Neural cell (in vitro differentiated cells): ENCODE measurements around the gene NOM1. TPM values are rescaled to one million over a fixed set of nuclear protein-coding genes. Genes with fewer than 3 reads are reported as not detected.
A peak's percentile ranks its signal among the peaks of the same experiment; 100 is the strongest.

ENCODE experiments used
- H2AFZ ChIP-seq: fragments of 200-600, 300-800 bp; sonication (generic), shearing (Covaris generic); 2 replicates; pipeline ENCODE4 v1.6.0; 2014; ENCODE audit warnings: low read depth, mild to moderate bottlenecking, antibody characterized with exemption, low read length, moderate library complexity
- H3F3A ChIP-seq: fragments of 200-600 bp; shearing (Covaris generic); 2 replicates; pipeline ENCODE4 v1.6.1; 2016; ENCODE audit warnings: mild to moderate bottlenecking, moderate library complexity, mixed read lengths, antibody characterized with exemption, low read length; ENCODE audit not compliant: insufficient read depth, poor library complexity, severe bottlenecking
- H3K27ac ChIP-seq: fragments of 200-600, 300-800 bp; sonication (generic), shearing (Covaris generic); 2 replicates; pipeline ENCODE4 v1.5.1; 2014; ENCODE audit warnings: mild to moderate bottlenecking, low read length, moderate library complexity
- H3K27me3 ChIP-seq: fragments of 300-800, 200-600 bp; sonication (generic), shearing (Covaris generic); 2 replicates; pipeline ENCODE4 v1.6.0; 2014; ENCODE audit warnings: mild to moderate bottlenecking, low read depth, low read length, moderate library complexity; ENCODE audit not compliant: insufficient read depth
- H3K36me3 ChIP-seq: fragments of 300-800, 200-600 bp; sonication (generic), shearing (Covaris generic); 2 replicates; pipeline ENCODE4 v1.5.1; 2014; ENCODE audit warnings: mild to moderate bottlenecking, antibody characterized with exemption, low read length, moderate library complexity; ENCODE audit not compliant: insufficient read depth
- H3K4me2 ChIP-seq: fragments of 300-800, 200-600 bp; sonication (generic), shearing (Covaris generic); 2 replicates; pipeline ENCODE4 v1.6.0; 2014; ENCODE audit warnings: mild to moderate bottlenecking, low read length
- H3K4me3 ChIP-seq: fragments of 300-800, 200-600 bp; sonication (generic), shearing (Covaris generic); 2 replicates; pipeline ENCODE4 v1.5.1; 2014; ENCODE audit warnings: mild to moderate bottlenecking, low read length, moderate library complexity
- H3K79me2 ChIP-seq: fragments of 200-600 bp; shearing (Covaris generic); replicated peaks from 2 replicates; pipeline ENCODE4 v1.6.0; 2014; ENCODE audit warnings: mild to moderate bottlenecking, low read length, moderate library complexity; ENCODE audit not compliant: insufficient read depth
- H3K9ac ChIP-seq: fragments of 300-800, 200-600 bp; sonication (generic), shearing (Covaris generic); 2 replicates; pipeline ENCODE4 v1.6.1; 2016; ENCODE audit warnings: mild to moderate bottlenecking, low read length, mixed read lengths
- H3K9me2 ChIP-seq: fragments of 200-600 bp; shearing (Covaris generic); 2 replicates; pipeline ENCODE4 v1.6.1; 2016; ENCODE audit warnings: mild to moderate bottlenecking, low read length, mixed read lengths; ENCODE audit not compliant: insufficient read depth
- H3K9me3 ChIP-seq: fragments of 200-600, 300-800 bp; sonication (generic), shearing (Covaris generic); 2 replicates; pipeline ENCODE4 v1.6.1; 2016; ENCODE audit warnings: mild to moderate bottlenecking, mixed run types, low read length, moderate library complexity, mixed read lengths
- H4K20me1 ChIP-seq: fragments of 200-600 bp; shearing (Covaris generic); 2 replicates; pipeline ENCODE4 v1.6.1; 2016; ENCODE audit warnings: mild to moderate bottlenecking, mixed run types; ENCODE audit not compliant: insufficient read depth
- CTCF ChIP-seq: fragments of 450-650 bp; IDR thresholded peaks from 2 replicates; pipeline ENCODE4 v1.5.1; 2014; ENCODE audit warnings: antibody characterized with exemption, mild to moderate bottlenecking, moderate library complexity; ENCODE audit not compliant: poor library complexity, severe bottlenecking
- EP300 ChIP-seq: fragments of 450-650 bp; conservative IDR thresholded peaks from 2 replicates; pipeline ENCODE4 v1.6.1; 2014; ENCODE audit warnings: antibody characterized with exemption, mild to moderate bottlenecking, moderate library complexity; ENCODE audit not compliant: poor library complexity, severe bottlenecking
- EZH2 ChIP-seq: fragments of 200-600, 300-800 bp; shearing (Covaris generic), sonication (generic); IDR thresholded peaks from 2 replicates; pipeline ENCODE4 v1.6.1; 2014; ENCODE audit warnings: antibody characterized with exemption, low read length, borderline replicate concordance, mild to moderate bottlenecking; ENCODE audit not compliant: insufficient read depth, poor library complexity, severe bottlenecking
- MXI1 ChIP-seq: fragments of 450-650 bp; conservative IDR thresholded peaks from 2 replicates; pipeline ENCODE4 v1.6.1; 2014; ENCODE audit warnings: antibody characterized with exemption, mild to moderate bottlenecking; ENCODE audit not compliant: poor library complexity, severe bottlenecking
- POLR2AphosphoS5 ChIP-seq: IDR thresholded peaks from 2 replicates; pipeline ENCODE4 v1.6.1; 2012
- RAD21 ChIP-seq: fragments of 450-650 bp; conservative IDR thresholded peaks from 2 replicates; pipeline ENCODE4 v1.6.1; 2014; ENCODE audit warnings: antibody characterized with exemption, mild to moderate bottlenecking, moderate library complexity
- REST ChIP-seq: IDR thresholded peaks from 2 replicates; pipeline ENCODE4 v1.6.1; 2012; ENCODE audit warnings: borderline replicate concordance
- SMC3 ChIP-seq: fragments of 450-650 bp; conservative IDR thresholded peaks from 2 replicates; pipeline ENCODE4 v1.6.1; 2014; ENCODE audit warnings: antibody characterized with exemption, mild to moderate bottlenecking, moderate library complexity; ENCODE audit not compliant: poor library complexity
- TAF1 ChIP-seq: IDR thresholded peaks from 2 replicates; pipeline ENCODE4 v1.6.1; 2012; ENCODE audit warnings: low read depth
- polyA plus RNA-seq: library from polyadenylated mRNA; depleted of rRNA; stranded (reverse); fragments of >200 nt; gene quantifications from 2 replicates; pipeline ENCODE4 v1.2.3, GENCODE V29; 2014

The NOM1 gene
- polyA plus RNA-seq, 1 donor from 2014 or later, result 22.5 TPM

- no peak overlapping the region for H2AFZ ChIP-seq
These were observed 67.6 kb downstream of the NOM1 start for GRCh38 chr7:157017149-157017548.

GRCh38 chr7:157017603-157018327 is 68.3 kb downstream of the NOM1 start:
- Histone ChIP-seq H3K36me3 (no peaks in the 10 kb centered on the region), H3K9me3 (no peaks in the 10 kb centered on the region), H2AFZ (no peak overlapping the region), H3F3A (no peaks in the 10 kb centered on the region), H3K4me2 (no peak overlapping the region), H4K20me1 (no peaks in the 10 kb centered on the region), H3K4me3 (no peak overlapping the region), H3K27me3 (peaks cover 100% of the 10 kb centered on the region), H3K79me2 (no peaks in the 10 kb centered on the region), H3K9me2 (no peaks in the 10 kb centered on the region), H3K27ac (no peak overlapping the region), H3K9ac (no peak overlapping the region)
- TF ChIP-seq MXI1, result no peak
- no peak for TF ChIP-seq TAF1
- no peak for TF ChIP-seq CTCF
- TF ChIP-seq EZH2, result no peak
- no peak for TF ChIP-seq SMC3
- no peak for TF ChIP-seq RAD21
- TF ChIP-seq EP300, result no peak
- no peak for TF ChIP-seq POLR2AphosphoS5
- TF ChIP-seq REST, result no peak

More at GRCh38 chr7:157017149-157017548, 67.6 kb downstream of the NOM1 start:
- H3F3A ChIP-seq, result no peaks in the 10 kb centered on the region
- no peaks in the 10 kb centered on the region for H3K9me3 ChIP-seq
- no peaks in the 10 kb centered on the region for H3K9me2 ChIP-seq
- no peaks in the 10 kb centered on the region for H4K20me1 ChIP-seq
- no peak overlapping the region for H3K4me2 ChIP-seq
- H3K4me3 ChIP-seq, result no peak overlapping the region
- H3K36me3 ChIP-seq, result no peaks in the 10 kb centered on the region
- H3K27ac ChIP-seq, result no peak overlapping the region
- TF ChIP-seq TAF1 (no peak), EZH2 (peak; percentile 74), EP300 (no peak), POLR2AphosphoS5 (no peak)
- no peak overlapping the region for H3K9ac ChIP-seq
- H3K27me3 ChIP-seq, result peaks cover 100% of the 10 kb centered on the region
- no peaks in the 10 kb centered on the region for H3K79me2 ChIP-seq
